Vagina (tissue), 2 donors: ENCODE results near the gene BMPR1B. TPM values are rescaled to one million over a fixed set of nuclear protein-coding genes. Genes with fewer than 3 reads are reported as not detected.

Source experiments
- DNase-seq, 2 donors: peaks; one replicate each; pipeline ENCODE4 v3.0.0-alpha.2; 2017; ENCODE audit errors: extremely low spot score in 2 of 2
- H3K27ac ChIP-seq: fragments of 200-600 bp; sonication (generic); one replicate; pipeline ENCODE4 v1.5.1; 2019
- H3K27me3 ChIP-seq: fragments of 200-600 bp; sonication (generic); one replicate; pipeline ENCODE4 v1.5.1; 2019
- H3K36me3 ChIP-seq, 2 donors: fragments of 200-600 bp; sonication (generic); one replicate each; pipeline ENCODE4 v1.5.1; 2017 to 2019
- H3K4me1 ChIP-seq: fragments of 200-600 bp; sonication (generic); one replicate; pipeline ENCODE4 v1.5.1; 2019
- H3K4me3 ChIP-seq, 2 donors: fragments of 200-600 bp; sonication (generic); 1 replicate in 1 of 2; 2 replicates in 1 of 2; pipeline ENCODE4 v1.5.1; 2016 to 2019
- H3K9me3 ChIP-seq: fragments of 200-600 bp; sonication (generic); one replicate; pipeline ENCODE4 v1.5.1; 2019
- POLR2A ChIP-seq, 2 donors: fragments of 450-650 bp; IDR thresholded peaks; one replicate each; pipeline ENCODE4 v1.6.1; 2017; ENCODE audit warnings: antibody characterized with exemption in 2 of 2, mild to moderate bottlenecking in 2 of 2, moderate library complexity in 2 of 2
- POLR2AphosphoS5 ChIP-seq, 2 donors: sonication (generic); formaldehyde crosslinking; IDR thresholded peaks; one replicate each; pipeline ENCODE4 v1.9.0; 2017; ENCODE audit warnings: antibody characterized with exemption in 2 of 2, mild to moderate bottlenecking in 2 of 2, low read depth in 1 of 2; ENCODE audit not compliant: insufficient read depth in 1 of 2
- intact Hi-C: fragments of 100-400 bp; cut with DNase I; formaldehyde crosslinking; loops from one replicate; pipeline ENCODE4 v1.15.1; 2023
- total RNA-seq: library from RNA; depleted of rRNA; stranded (reverse); fragments of >200 nt; gene quantifications from one replicate; pipeline ENCODE4 v1.2.3, GENCODE V29; 2016
- TF ChIP-seq, protein P1 (sequence below), 3 experiments: fragments of 450-650 bp in 2 of 3; fragments of 200-600 bp in 1 of 3; sonication (generic) in 1 of 3; IDR thresholded peaks; one replicate each; pipeline ENCODE4 v1.5.1; 2017 to 2019; ENCODE audit warnings: antibody characterized with exemption in 3 of 3, mild to moderate bottlenecking in 2 of 3, moderate library complexity in 2 of 3

BMPR1B gene
- total RNA-seq, 1 donor from 2014 or later: 0.49 TPM

DNA sequence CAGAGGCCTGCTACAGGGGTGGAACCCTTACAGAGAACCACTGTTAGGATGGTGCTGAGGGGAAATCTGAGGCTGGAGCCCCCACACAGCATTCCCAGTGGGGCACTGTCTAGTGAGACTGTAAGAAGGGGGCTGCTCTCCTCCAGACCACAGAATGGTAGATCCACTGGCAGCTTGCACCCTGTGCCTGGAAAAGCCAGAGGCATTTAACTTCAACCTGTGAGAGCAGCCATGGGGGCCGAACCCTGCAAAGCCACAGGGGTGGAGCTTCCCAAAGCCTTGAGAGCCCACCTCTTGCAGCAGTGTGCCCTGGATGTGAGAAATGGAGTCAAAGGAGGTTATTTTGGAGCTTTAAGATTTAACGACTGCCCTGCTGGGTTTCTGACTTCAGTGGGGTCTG lies 159.4 kb downstream of the BMPR1B start:
- Histone ChIP-seq H3K36me3 (no peaks in the 10 kb centered on the region), H3K4me3 (no peak overlapping the region), H3K4me1 (no peaks in the 10 kb centered on the region), H3K27ac (no peak overlapping the region), H3K27me3 (no peaks in the 10 kb centered on the region), H3K9me3 (no peaks in the 10 kb centered on the region)
- intact Hi-C loops: no loop called here
- TF ChIP-seq POLR2A (IDR thresholded peaks at IDR 0.05) (no peak), POLR2AphosphoS5 (IDR thresholded peaks at IDR 0.05; ENCODE audit: insufficient read depth in 1 of 2, low read depth in 1 of 2) (no peak)
- TF ChIP-seq, protein P1, sequence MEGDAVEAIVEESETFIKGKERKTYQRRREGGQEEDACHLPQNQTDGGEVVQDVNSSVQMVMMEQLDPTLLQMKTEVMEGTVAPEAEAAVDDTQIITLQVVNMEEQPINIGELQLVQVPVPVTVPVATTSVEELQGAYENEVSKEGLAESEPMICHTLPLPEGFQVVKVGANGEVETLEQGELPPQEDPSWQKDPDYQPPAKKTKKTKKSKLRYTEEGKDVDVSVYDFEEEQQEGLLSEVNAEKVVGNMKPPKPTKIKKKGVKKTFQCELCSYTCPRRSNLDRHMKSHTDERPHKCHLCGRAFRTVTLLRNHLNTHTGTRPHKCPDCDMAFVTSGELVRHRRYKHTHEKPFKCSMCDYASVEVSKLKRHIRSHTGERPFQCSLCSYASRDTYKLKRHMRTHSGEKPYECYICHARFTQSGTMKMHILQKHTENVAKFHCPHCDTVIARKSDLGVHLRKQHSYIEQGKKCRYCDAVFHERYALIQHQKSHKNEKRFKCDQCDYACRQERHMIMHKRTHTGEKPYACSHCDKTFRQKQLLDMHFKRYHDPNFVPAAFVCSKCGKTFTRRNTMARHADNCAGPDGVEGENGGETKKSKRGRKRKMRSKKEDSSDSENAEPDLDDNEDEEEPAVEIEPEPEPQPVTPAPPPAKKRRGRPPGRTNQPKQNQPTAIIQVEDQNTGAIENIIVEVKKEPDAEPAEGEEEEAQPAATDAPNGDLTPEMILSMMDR (IDR thresholded peaks at IDR 0.05): no peak
- DNase-seq: no peak

DNA sequence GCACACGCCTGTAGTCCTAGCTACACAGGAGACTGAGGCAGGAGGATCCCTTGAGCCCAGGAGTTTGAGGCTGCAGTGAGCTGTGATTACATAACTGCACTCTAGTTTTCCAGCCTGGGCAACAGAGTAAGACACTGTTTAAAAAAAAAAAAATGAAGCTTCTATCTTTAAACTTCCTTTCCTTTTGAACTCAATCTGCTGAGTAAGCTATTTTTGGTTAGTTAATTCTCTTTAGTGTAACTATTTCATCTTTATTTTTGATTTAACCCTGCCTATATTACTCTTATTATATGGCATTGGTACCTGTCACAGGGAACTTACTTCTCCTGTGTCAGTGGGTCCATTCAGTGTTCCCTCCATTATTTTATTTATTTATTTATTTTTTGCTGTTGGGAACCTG lies 160.8 kb downstream of the BMPR1B start:
- intact Hi-C loops: no loop called here
- no peak overlapping the region for H3K27ac ChIP-seq
- no peaks in the 10 kb centered on the region for H3K4me1 ChIP-seq
- H3K4me3 ChIP-seq: no peak overlapping the region
- TF ChIP-seq POLR2AphosphoS5 (IDR thresholded peaks at IDR 0.05; ENCODE audit: insufficient read depth in 1 of 2, low read depth in 1 of 2) (no peak), POLR2A (IDR thresholded peaks at IDR 0.05) (no peak)
- TF ChIP-seq, protein P1 (IDR thresholded peaks at IDR 0.05): no peak
- no peaks in the 10 kb centered on the region for H3K9me3 ChIP-seq
- H3K36me3 ChIP-seq: no peaks in the 10 kb centered on the region
- H3K27me3 ChIP-seq: no peaks in the 10 kb centered on the region
- no peak for DNase-seq

DNA sequence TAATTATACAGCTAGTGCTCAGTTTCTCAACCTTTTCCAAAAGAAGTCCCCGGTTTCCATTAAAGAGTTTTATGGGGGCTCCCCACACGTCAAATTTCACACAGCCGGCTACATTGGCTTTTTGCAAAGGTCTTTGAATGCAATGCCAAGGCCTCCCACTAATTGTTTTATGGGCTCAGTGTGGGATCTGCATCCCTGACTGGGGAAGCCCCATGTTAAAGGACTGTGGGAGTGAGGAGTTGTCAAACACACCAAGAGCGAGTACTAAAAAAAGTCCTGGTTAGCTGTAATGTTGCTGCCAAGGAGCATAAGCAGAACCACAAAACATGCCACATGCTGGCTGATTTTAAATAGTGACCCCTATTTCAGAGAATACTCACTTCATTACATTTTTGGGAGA lies 162.6 kb downstream of the BMPR1B start:
- DNase-seq: no peak
- intact Hi-C loops: no loop called here
- no peaks in the 10 kb centered on the region for H3K9me3 ChIP-seq
- TF ChIP-seq, protein P1 (IDR thresholded peaks at IDR 0.05): no peak
- TF ChIP-seq POLR2AphosphoS5 (IDR thresholded peaks at IDR 0.05; ENCODE audit: insufficient read depth in 1 of 2, low read depth in 1 of 2) (no peak), POLR2A (IDR thresholded peaks at IDR 0.05) (no peak)
- H3K36me3 ChIP-seq: no peaks in the 10 kb centered on the region
- no peak overlapping the region for H3K27ac ChIP-seq
- no peaks in the 10 kb centered on the region for H3K4me1 ChIP-seq
- no peak overlapping the region for H3K4me3 ChIP-seq
- no peaks in the 10 kb centered on the region for H3K27me3 ChIP-seq

DNA sequence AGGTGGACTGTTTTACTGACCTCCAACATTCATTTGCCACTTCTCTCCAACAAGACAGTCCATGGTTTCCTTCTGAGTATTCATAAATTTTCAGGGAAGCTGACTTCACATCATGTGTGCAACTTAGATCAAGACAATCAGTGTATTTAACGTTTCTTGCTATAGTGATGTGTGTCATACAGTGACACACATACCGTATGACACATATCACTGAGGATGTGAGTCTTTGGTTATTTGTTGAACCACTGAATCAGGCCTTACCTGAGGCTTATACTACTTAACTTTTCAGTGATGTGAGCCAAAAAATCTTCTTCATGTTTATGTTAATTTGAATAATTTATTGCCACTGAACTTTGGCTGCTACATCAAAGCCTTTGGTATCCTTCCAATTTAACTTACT lies 166.8 kb downstream of the BMPR1B start:
- H3K4me1 ChIP-seq: no peaks in the 10 kb centered on the region
- intact Hi-C loops: no loop called here
- TF ChIP-seq, protein P1 (IDR thresholded peaks at IDR 0.05): no peak
- TF ChIP-seq POLR2AphosphoS5 (IDR thresholded peaks at IDR 0.05; ENCODE audit: insufficient read depth in 1 of 2, low read depth in 1 of 2) (no peak), POLR2A (IDR thresholded peaks at IDR 0.05) (no peak)

DNA sequence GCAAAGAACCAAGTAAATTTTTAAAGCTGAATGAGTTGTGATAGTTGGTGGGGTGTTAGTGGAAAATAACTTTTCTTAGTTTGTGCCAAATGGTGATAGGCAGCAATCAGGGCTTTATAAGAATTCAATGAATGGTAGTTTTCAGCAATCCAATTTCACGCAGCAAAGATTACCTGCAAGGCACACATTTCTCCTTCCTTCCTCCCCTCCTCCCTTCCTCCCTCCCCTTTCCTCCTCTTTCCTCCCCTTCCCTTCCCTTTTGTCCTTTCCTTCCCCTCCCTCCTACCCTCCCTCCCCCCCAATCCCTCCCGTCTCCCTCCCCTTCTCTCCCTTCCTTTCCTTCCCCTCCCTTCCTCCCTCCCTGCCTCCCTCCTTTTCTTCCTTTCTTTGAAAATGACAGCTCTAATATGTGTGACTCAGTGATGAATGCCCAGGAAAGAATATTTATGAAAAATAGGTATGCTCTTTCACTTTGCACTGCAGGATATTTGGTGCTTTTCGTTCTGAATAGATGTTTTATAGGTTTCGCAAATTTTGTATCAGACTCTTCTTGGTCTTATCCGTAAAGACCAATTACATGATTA lies 168.1 kb downstream of the BMPR1B start:
- H3K4me1 ChIP-seq: no peaks in the 10 kb centered on the region
- H3K4me3 ChIP-seq: no peak overlapping the region
- intact Hi-C loops: no loop called here
- TF ChIP-seq POLR2AphosphoS5 (IDR thresholded peaks at IDR 0.05; ENCODE audit: insufficient read depth in 1 of 2, low read depth in 1 of 2): no peak
- no peak for TF ChIP-seq POLR2A (IDR thresholded peaks at IDR 0.05)
- TF ChIP-seq, protein P1 (IDR thresholded peaks at IDR 0.05): no peak
- no peaks in the 10 kb centered on the region for H3K36me3 ChIP-seq
- H3K27me3 ChIP-seq: no peaks in the 10 kb centered on the region
- H3K9me3 ChIP-seq: no peaks in the 10 kb centered on the region
- DNase-seq: no peak
- no peak overlapping the region for H3K27ac ChIP-seq

More for the DNA sequence above, 166.8 kb downstream of the BMPR1B start:
- no peaks in the 10 kb centered on the region for H3K9me3 ChIP-seq
- no peak overlapping the region for H3K4me3 ChIP-seq
- no peaks in the 10 kb centered on the region for H3K36me3 ChIP-seq
- DNase-seq: no peak
- H3K27me3 ChIP-seq: no peaks in the 10 kb centered on the region
- no peak overlapping the region for H3K27ac ChIP-seq
